K562 (cell line): Measurements from ENCODE around the gene SOX4. TPM values are rescaled to one million over a fixed set of nuclear protein-coding genes. Genes with fewer than 3 reads are reported as not detected.

ENCODE experiments used
- SNRNP70 ChIP-seq: fragments of 200-400 bp; formaldehyde crosslinking; optimal IDR thresholded peaks from 2 replicates; pipeline ENCODE3; 2017; ENCODE audit warnings: low read depth, low read length
- polyA plus RNA-seq, 8 experiments: library from polyadenylated mRNA; depleted of rRNA in 4 of 8; stranded (reverse) in 5 of 8; unstranded in 3 of 8; fragments of >200 nt; fragmentation: Nextera tagmentation in 2 of 8; fragmentation: Illumina TruSeq in 1 of 8; extraction: Ambion mirVana in 2 of 8; extraction: Trizol in 1 of 8; gene quantifications; 2 replicates each; pipeline versions ENCODE4 v1.2.1 to v1.2.3, GENCODE V29; 2011 to 2014; ENCODE audit warnings: inconsistent platforms in 1 of 8, missing spikeins in 1 of 8
- total RNA-seq, 7 experiments: library from RNA; depleted of rRNA in 6 of 7; stranded (reverse); fragments of >200 nt in 6 of 7; fragmentation: Illumina TruSeq in 2 of 7; extraction: Trizol in 2 of 7; gene quantifications; 2 replicates each; pipeline versions ENCODE4 v1.2.1 to v1.2.3, GENCODE V29; 2011 to 2021; ENCODE audit warnings: low replicate concordance in 1 of 7
- TF ChIP-seq, protein P1 (sequence below), 2 experiments: fragments of 450-650 bp; IDR thresholded peaks; 2 replicates each; pipeline ENCODE4 v1.6.1; 2018; ENCODE audit warnings: mild to moderate bottlenecking in 2 of 2, low read depth in 1 of 2; ENCODE audit not compliant: partially characterized antibody in 2 of 2
- TF ChIP-seq, protein P2 (sequence below), 2 experiments: fragments of 450-650 bp in 1 of 2; sonication (generic) in 1 of 2; formaldehyde crosslinking in 1 of 2; IDR thresholded peaks; 2 replicates each; pipeline versions ENCODE4 v1.7.1 to v1.9.0; 2016 to 2022; ENCODE audit warnings: inconsistent platforms in 1 of 2, mild to moderate bottlenecking in 1 of 2, missing genetic modification reagents in 1 of 2

The SOX4 gene
- total and polyA plus RNA-seq, 9 of the 15 experiments (the other 6 are each of a cell fraction or from before 2014, with no cell fraction given): 0.03 to 0.29 (median 0.04) TPM

DNA sequence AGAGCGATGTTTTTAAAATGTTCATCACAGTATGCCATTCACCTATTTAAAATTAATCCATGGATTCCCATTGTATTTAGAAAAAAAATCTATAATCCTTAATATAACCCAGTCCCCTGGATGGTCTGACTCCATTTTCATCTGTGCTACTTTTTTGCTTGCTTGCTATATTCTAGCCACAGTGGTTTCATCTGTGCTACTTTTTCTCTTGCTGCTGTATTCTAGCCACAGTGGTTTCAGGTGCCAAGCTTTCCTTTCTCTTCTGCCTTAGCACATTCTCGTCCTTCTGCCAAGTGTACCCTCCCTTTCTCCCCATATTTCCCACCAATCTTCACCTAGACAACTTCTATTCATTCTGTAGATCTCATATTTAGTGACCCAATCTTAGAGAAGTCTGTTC lies 33.3 kb upstream of the SOX4 start (continued):
- TF ChIP-seq, protein P1, sequence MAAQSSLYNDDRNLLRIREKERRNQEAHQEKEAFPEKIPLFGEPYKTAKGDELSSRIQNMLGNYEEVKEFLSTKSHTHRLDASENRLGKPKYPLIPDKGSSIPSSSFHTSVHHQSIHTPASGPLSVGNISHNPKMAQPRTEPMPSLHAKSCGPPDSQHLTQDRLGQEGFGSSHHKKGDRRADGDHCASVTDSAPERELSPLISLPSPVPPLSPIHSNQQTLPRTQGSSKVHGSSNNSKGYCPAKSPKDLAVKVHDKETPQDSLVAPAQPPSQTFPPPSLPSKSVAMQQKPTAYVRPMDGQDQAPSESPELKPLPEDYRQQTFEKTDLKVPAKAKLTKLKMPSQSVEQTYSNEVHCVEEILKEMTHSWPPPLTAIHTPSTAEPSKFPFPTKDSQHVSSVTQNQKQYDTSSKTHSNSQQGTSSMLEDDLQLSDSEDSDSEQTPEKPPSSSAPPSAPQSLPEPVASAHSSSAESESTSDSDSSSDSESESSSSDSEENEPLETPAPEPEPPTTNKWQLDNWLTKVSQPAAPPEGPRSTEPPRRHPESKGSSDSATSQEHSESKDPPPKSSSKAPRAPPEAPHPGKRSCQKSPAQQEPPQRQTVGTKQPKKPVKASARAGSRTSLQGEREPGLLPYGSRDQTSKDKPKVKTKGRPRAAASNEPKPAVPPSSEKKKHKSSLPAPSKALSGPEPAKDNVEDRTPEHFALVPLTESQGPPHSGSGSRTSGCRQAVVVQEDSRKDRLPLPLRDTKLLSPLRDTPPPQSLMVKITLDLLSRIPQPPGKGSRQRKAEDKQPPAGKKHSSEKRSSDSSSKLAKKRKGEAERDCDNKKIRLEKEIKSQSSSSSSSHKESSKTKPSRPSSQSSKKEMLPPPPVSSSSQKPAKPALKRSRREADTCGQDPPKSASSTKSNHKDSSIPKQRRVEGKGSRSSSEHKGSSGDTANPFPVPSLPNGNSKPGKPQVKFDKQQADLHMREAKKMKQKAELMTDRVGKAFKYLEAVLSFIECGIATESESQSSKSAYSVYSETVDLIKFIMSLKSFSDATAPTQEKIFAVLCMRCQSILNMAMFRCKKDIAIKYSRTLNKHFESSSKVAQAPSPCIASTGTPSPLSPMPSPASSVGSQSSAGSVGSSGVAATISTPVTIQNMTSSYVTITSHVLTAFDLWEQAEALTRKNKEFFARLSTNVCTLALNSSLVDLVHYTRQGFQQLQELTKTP (IDR thresholded peaks at IDR 0.05; ENCODE audit: low read depth in 1 of 2, partially characterized antibody in 2 of 2): no peak
- TF ChIP-seq SNRNP70: no peak
- TF ChIP-seq, protein P2, sequence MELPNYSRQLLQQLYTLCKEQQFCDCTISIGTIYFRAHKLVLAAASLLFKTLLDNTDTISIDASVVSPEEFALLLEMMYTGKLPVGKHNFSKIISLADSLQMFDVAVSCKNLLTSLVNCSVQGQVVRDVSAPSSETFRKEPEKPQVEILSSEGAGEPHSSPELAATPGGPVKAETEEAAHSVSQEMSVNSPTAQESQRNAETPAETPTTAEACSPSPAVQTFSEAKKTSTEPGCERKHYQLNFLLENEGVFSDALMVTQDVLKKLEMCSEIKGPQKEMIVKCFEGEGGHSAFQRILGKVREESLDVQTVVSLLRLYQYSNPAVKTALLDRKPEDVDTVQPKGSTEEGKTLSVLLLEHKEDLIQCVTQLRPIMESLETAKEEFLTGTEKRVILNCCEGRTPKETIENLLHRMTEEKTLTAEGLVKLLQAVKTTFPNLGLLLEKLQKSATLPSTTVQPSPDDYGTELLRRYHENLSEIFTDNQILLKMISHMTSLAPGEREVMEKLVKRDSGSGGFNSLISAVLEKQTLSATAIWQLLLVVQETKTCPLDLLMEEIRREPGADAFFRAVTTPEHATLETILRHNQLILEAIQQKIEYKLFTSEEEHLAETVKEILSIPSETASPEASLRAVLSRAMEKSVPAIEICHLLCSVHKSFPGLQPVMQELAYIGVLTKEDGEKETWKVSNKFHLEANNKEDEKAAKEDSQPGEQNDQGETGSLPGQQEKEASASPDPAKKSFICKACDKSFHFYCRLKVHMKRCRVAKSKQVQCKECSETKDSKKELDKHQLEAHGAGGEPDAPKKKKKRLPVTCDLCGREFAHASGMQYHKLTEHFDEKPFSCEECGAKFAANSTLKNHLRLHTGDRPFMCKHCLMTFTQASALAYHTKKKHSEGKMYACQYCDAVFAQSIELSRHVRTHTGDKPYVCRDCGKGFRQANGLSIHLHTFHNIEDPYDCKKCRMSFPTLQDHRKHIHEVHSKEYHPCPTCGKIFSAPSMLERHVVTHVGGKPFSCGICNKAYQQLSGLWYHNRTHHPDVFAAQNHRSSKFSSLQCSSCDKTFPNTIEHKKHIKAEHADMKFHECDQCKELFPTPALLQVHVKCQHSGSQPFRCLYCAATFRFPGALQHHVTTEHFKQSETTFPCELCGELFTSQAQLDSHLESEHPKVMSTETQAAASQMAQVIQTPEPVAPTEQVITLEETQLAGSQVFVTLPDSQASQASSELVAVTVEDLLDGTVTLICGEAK (IDR thresholded peaks at IDR 0.05): no peak
- TF ChIP-seq, protein P2 (CRISPR knock-in tag; IDR thresholded peaks at IDR 0.05): no peak
